Mucosa of descending colon (tissue), 3 donors: ENCODE measurements around the gene ADCY5. TPM values are rescaled to one million over a fixed set of nuclear protein-coding genes. Genes with fewer than 3 reads are reported as not detected.

Experiments used
- ATAC-seq: fragments of 200-7000 bp; cut with Tn5 transposase; one replicate; pipeline ENCODE4 v1.9.1; 2020; ENCODE audit warnings: mild to moderate bottlenecking, moderate library complexity
- DNase-seq, 3 donors: peaks; one replicate each; pipeline ENCODE4 v3.0.0-alpha.2; 2020
- H3K36me3 ChIP-seq: fragments of 200-600 bp; one replicate; pipeline ENCODE4 v1.8.0; 2021; ENCODE audit warnings: low read depth, mild to moderate bottlenecking
- H3K4me1 ChIP-seq: fragments of 200-600 bp; one replicate; pipeline ENCODE4 v1.8.0; 2021; ENCODE audit warnings: low read depth, mild to moderate bottlenecking
- H3K4me3 ChIP-seq: fragments of 200-600 bp; one replicate; pipeline ENCODE4 v1.8.0; 2021; ENCODE audit warnings: mild to moderate bottlenecking
- H3K9me3 ChIP-seq: fragments of 200-600 bp; one replicate; pipeline ENCODE4 v1.8.0; 2021; ENCODE audit warnings: mild to moderate bottlenecking
- intact Hi-C, 2 donors: fragments of 100-400 bp; cut with DNase I in 1 of 2; cut with micrococcal nuclease in 1 of 2; formaldehyde crosslinking; loops; one replicate each; pipeline versions ENCODE4 v1.11.0 to v1.11.1; 2022; cut with DNase I, micrococcal nuclease
- total RNA-seq, 3 donors: library from RNA; stranded (reverse); fragmentation: NEBNext Ultra II Directional in 2 of 3; extraction: Animal tissue kit (Norgen Biotek cat#: 25700) in 2 of 3; gene quantifications; one replicate each; pipeline versions ENCODE4 v1.2.1 to v1.2.4, GENCODE V29; 2021 to 2023
- TF ChIP-seq, protein P1 (sequence below): fragments of 200-600 bp; IDR thresholded peaks from one replicate; pipeline ENCODE4 v1.8.0; 2022; ENCODE audit warnings: antibody characterized with exemption, mild to moderate bottlenecking
- donor health status: DM: no; HTN: no; CAD: no; lungs with moderate emphysema.
- donor health status: DM: no; HTN: no; CAD: no.
- donor health status: DM: no; HTN: yes; CAD: no.

ADCY5 gene
- total RNA-seq, 3 donors from 2014 or later, result 7.8 to 72.6 (median 12.6) TPM

- ATAC-seq, result no peak
- TF ChIP-seq, protein P1, sequence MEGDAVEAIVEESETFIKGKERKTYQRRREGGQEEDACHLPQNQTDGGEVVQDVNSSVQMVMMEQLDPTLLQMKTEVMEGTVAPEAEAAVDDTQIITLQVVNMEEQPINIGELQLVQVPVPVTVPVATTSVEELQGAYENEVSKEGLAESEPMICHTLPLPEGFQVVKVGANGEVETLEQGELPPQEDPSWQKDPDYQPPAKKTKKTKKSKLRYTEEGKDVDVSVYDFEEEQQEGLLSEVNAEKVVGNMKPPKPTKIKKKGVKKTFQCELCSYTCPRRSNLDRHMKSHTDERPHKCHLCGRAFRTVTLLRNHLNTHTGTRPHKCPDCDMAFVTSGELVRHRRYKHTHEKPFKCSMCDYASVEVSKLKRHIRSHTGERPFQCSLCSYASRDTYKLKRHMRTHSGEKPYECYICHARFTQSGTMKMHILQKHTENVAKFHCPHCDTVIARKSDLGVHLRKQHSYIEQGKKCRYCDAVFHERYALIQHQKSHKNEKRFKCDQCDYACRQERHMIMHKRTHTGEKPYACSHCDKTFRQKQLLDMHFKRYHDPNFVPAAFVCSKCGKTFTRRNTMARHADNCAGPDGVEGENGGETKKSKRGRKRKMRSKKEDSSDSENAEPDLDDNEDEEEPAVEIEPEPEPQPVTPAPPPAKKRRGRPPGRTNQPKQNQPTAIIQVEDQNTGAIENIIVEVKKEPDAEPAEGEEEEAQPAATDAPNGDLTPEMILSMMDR, result no peak
Observed at GRCh38 chr3:123295171-123295900, 153.6 kb downstream of the ADCY5 start.

DNA sequence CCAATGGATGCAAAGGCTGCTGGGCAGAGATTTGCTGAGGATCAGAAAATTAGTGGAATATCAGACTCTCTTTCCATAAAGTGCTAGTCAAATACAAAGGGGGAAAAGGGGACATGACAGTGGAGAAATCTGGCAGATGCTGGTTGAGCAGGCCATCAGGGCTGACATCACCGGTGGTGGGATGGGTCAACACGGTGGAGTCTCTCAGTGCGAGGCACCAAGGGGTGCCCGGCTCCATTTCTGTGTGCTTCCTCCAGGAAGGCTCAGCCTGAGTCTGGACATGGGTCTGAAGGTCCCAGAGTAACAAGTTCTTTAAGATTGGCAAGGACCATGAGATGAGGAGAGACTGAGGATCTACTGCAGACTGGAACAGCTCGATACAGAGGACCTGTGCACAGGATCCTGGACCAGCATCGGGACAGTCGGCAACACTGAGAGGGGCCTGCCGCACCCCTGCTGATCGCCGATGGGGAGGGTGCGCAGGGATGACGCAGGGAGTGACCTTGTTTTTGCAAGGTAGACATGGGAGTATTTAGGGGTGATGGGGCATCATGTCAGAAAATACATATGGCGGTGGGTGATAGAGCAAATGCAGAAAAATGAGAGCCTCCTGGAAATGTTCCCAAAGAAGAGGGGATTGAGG is 154.5 kb downstream of the ADCY5 start:
- H3K4me1 ChIP-seq, result no peaks in the 10 kb centered on the region
- ATAC-seq, result no peak
- TF ChIP-seq, protein P1, result no peak
- no peaks in the 10 kb centered on the region for H3K36me3 ChIP-seq
- H3K4me3 ChIP-seq, result no peak overlapping the region
- no peaks in the 10 kb centered on the region for H3K9me3 ChIP-seq
- no peak for DNase-seq
- intact Hi-C loops, result no loop called here

More at GRCh38 chr3:123295171-123295900, 153.6 kb downstream of the ADCY5 start:
- intact Hi-C loops, result no loop called here
- no peak for DNase-seq
- Histone ChIP-seq H3K9me3 (no peaks in the 10 kb centered on the region), H3K4me3 (no peak overlapping the region), H3K4me1 (no peaks in the 10 kb centered on the region), H3K36me3 (no peaks in the 10 kb centered on the region)

DNA sequence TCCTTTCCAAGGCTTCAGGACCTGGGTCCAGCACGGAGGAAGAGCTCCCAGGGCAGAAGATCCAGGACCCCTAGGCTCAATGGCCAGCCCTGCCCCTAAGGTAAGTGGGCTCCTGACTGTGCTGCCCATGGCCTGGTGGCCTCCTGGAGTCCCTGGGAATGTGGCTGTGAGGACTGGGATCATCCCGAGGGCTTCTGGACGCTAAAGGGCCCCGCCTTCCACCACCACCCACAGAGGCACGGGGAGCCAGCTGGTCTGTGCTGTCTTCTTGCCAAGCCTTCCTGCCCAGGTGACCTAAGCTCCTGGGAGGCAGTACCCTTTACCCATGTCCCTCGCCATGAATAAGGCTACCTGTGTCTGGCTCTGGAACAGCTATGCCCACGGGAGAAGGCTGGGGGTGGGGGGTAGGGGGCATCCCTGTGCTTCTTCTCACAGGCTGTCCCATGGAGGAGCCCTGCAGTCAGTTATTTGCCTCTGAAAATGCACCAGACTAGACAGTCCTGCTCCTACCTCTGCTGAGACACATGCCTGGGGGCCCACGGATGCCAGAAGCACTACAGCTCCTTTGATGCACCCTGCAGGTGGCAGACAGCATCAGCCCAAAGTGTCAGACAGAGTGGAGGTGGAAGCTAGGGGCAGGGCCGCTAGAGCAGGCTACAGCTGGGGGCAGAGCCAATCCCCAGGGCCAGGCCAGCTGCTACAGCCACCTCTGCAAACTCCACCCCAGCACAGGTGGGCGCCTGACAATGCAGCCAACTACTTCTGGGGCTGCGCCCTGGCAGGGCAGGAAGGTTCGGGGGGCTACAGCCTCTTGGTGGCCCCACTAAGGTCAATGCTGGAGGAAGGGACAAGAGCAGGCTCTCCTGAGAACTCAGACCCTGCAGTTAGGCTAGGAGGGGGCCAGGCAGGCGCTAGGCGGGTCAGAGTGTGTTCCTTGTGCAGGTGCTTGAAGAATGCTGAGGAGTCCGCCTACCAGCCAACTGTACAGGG is 156.3 kb downstream of the ADCY5 start:
- ATAC-seq (no peak), DNase-seq (no peak)
- TF ChIP-seq, protein P1, result no peak
- no peaks in the 10 kb centered on the region for H3K36me3 ChIP-seq
- no peaks in the 10 kb centered on the region for H3K4me1 ChIP-seq
- no peak overlapping the region for H3K4me3 ChIP-seq
- no peaks in the 10 kb centered on the region for H3K9me3 ChIP-seq
- intact Hi-C loops, result no loop called here

- intact Hi-C loops, result no loop called here
Observed at GRCh38 chr3:123291404-123291803, 157.5 kb downstream of the ADCY5 start.

DNA sequence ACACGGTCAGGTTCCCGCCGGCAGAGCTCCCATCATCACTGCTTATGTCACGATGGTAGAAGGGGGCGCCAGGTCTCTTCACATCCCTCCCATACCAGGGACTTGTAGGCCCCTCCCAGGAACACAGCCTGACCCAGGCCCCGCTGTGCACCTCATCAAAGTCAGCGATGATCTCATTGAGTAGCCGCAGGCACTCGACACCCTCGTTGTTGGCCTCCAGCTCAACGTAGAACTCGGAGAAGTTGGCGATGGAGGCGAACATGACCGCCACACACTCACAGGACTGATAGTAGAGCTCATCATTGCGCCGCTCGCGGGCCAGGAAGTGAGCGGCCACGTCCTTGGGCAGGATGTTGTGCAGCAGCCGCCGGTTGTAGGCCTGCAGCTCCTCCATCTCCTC is 157.9 kb downstream of the ADCY5 start:
- TF ChIP-seq, protein P1, result no peak
- Histone ChIP-seq H3K36me3 (no peaks in the 10 kb centered on the region), H3K4me3 (no peak overlapping the region), H3K9me3 (no peaks in the 10 kb centered on the region), H3K4me1 (no peaks in the 10 kb centered on the region)
- intact Hi-C loops, result no loop called here
- no peak for DNase-seq
- no peak for ATAC-seq

More at GRCh38 chr3:123291404-123291803, 157.5 kb downstream of the ADCY5 start:
- ATAC-seq (no peak), DNase-seq (no peak)
- no peaks in the 10 kb centered on the region for H3K9me3 ChIP-seq
- H3K4me3 ChIP-seq, result no peak overlapping the region
- TF ChIP-seq, protein P1, result no peak
- no peaks in the 10 kb centered on the region for H3K36me3 ChIP-seq
- no peaks in the 10 kb centered on the region for H3K4me1 ChIP-seq
